Breast epithelium (tissue), 4 donors: ENCODE data around the gene CHTF18. TPM values are rescaled to one million over a fixed set of nuclear protein-coding genes. Genes with fewer than 3 reads are reported as not detected.

Source experiments
- DNase-seq, 2 donors: peaks; one replicate each; pipeline ENCODE4 v3.0.0-alpha.2; 2019; ENCODE audit warnings: low spot score in 2 of 2
- H3K27ac ChIP-seq, 2 donors: fragments of 200-600 bp; sonication (generic) in 1 of 2; one replicate each; pipeline ENCODE4 v1.5.1; 2016 to 2019; ENCODE audit warnings: mild to moderate bottlenecking in 1 of 2
- H3K27me3 ChIP-seq, 2 donors: fragments of 200-600 bp; sonication (generic) in 1 of 2; one replicate each; pipeline versions ENCODE4 v1.5.1 to v1.6.0; 2017 to 2019; ENCODE audit warnings: control low read depth in 1 of 2, mild to moderate bottlenecking in 1 of 2
- H3K36me3 ChIP-seq: fragments of 200-600 bp; one replicate; pipeline ENCODE4 v1.5.1; 2019
- H3K4me1 ChIP-seq, 2 donors: fragments of 200-600 bp; sonication (generic); one replicate each; pipeline ENCODE4 v1.5.1; 2016 to 2019; ENCODE audit warnings: control low read depth in 1 of 2
- H3K4me3 ChIP-seq, 3 donors: fragments of 200-600 bp; sonication (generic); 1 replicate in 2 of 3; 2 replicates in 1 of 3; pipeline ENCODE4 v1.5.1; 2016 to 2019; ENCODE audit warnings: mild to moderate bottlenecking in 3 of 3, moderate library complexity in 2 of 3
- H3K9me3 ChIP-seq, 2 donors: fragments of 200-600 bp; sonication (generic) in 1 of 2; one replicate each; pipeline ENCODE4 v1.5.1; 2016 to 2019; ENCODE audit warnings: control low read depth in 1 of 2
- POLR2A ChIP-seq: fragments of 450-650 bp; IDR thresholded peaks from one replicate; pipeline ENCODE4 v1.6.1; 2016; ENCODE audit warnings: antibody characterized with exemption, mild to moderate bottlenecking, moderate library complexity
- POLR2AphosphoS5 ChIP-seq, 3 donors: sonication (generic); formaldehyde crosslinking; IDR thresholded peaks; one replicate each; pipeline ENCODE4 v1.6.1; 2017; ENCODE audit warnings: antibody characterized with exemption in 3 of 3
- intact Hi-C: fragments of 100-400 bp; cut with DNase I; formaldehyde crosslinking; loops from one replicate; pipeline ENCODE4 v1.15.1; 2023; ENCODE audit warnings: low total_unique reads
- total RNA-seq, 3 donors: library from RNA; depleted of rRNA; stranded (reverse); fragments of >200 nt; gene quantifications; one replicate each; pipeline ENCODE4 v1.1.0, GENCODE V29; 2016
- TF ChIP-seq, protein P1 (sequence below), 3 donors: fragments of 450-650 bp; IDR thresholded peaks; one replicate each; pipeline ENCODE4 v1.5.1; 2016 to 2017; ENCODE audit warnings: antibody characterized with exemption in 3 of 3, mild to moderate bottlenecking in 3 of 3, moderate library complexity in 3 of 3

The CHTF18 gene
- total RNA-seq, 3 donors from 2014 or later, result 12.6 to 15.5 (median 13.1) TPM

DNA sequence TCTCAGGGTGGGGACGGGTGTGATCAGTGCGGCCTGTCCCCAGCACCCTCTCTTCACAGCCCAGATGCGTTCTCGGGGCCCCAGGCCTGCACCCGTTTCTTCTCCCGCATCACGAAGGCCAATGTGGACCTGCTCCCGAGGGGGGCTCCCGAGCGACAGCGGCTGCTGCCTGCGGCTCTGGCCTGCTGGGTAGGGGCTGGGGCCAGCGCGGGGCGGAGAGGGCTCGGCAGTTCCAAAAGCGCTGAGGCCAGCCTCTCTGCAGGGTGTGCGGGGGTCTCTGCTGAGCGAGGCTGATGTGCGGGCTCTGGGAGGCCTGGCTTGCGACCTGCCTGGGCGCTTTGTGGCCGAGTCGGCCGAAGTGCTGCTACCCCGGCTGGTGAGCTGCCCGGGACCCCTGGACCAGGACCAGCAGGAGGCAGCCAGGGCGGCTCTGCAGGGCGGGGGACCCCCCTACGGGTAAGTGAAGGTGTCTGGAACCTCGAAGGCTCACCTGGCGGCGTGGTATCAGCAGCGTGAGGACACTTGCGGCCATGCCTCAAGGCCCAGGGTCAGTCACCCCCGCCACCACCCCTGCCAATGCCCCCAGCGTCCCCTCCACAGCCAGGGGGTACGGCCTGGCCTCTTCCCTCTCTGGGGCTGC is 23.5 kb upstream of the CHTF18 start:
- Histone ChIP-seq H3K9me3 (no peaks in the 10 kb centered on the region), H3K36me3 (no peaks in the 10 kb centered on the region), H3K27me3 (peaks cover 1 to 58% of the 10 kb centered on the region in 2 donors), H3K27ac (no peak overlapping the region), H3K4me3 (no peak overlapping the region), H3K4me1 (no peaks in the 10 kb centered on the region)
- DNase-seq, result no peak
- intact Hi-C loops, result no loop called here
- no peak for TF ChIP-seq POLR2AphosphoS5 (IDR thresholded peaks at IDR 0.05)
- TF ChIP-seq POLR2A, result no peak
- TF ChIP-seq, protein P1, sequence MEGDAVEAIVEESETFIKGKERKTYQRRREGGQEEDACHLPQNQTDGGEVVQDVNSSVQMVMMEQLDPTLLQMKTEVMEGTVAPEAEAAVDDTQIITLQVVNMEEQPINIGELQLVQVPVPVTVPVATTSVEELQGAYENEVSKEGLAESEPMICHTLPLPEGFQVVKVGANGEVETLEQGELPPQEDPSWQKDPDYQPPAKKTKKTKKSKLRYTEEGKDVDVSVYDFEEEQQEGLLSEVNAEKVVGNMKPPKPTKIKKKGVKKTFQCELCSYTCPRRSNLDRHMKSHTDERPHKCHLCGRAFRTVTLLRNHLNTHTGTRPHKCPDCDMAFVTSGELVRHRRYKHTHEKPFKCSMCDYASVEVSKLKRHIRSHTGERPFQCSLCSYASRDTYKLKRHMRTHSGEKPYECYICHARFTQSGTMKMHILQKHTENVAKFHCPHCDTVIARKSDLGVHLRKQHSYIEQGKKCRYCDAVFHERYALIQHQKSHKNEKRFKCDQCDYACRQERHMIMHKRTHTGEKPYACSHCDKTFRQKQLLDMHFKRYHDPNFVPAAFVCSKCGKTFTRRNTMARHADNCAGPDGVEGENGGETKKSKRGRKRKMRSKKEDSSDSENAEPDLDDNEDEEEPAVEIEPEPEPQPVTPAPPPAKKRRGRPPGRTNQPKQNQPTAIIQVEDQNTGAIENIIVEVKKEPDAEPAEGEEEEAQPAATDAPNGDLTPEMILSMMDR (IDR thresholded peaks at IDR 0.05), result no peak

DNA sequence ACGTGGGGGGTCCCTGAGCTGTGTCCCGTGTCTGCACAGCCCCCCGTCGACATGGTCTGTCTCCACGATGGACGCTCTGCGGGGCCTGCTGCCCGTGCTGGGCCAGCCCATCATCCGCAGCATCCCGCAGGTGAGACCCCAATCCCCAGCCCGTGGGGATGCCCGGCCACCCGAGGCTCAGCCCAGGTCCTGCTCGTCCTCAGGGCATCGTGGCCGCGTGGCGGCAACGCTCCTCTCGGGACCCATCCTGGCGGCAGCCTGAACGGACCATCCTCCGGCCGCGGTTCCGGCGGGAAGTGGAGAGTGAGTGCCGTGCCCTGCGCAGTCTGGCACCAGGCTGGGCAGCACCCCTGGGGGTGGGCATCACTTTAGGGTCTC is 22.9 kb upstream of the CHTF18 start:
- Histone ChIP-seq H3K4me1 (no peaks in the 10 kb centered on the region), H3K4me3 (no peak overlapping the region), H3K9me3 (no peaks in the 10 kb centered on the region), H3K27ac (no peak overlapping the region), H3K36me3 (no peaks in the 10 kb centered on the region), H3K27me3 (peaks cover 3 to 59% of the 10 kb centered on the region in 2 donors)
- no peak for DNase-seq
- no peak for TF ChIP-seq POLR2AphosphoS5 (IDR thresholded peaks at IDR 0.05)
- TF ChIP-seq, protein P1 (IDR thresholded peaks at IDR 0.05), result no peak
- no peak for TF ChIP-seq POLR2A
- intact Hi-C loops, result no loop called here

DNA sequence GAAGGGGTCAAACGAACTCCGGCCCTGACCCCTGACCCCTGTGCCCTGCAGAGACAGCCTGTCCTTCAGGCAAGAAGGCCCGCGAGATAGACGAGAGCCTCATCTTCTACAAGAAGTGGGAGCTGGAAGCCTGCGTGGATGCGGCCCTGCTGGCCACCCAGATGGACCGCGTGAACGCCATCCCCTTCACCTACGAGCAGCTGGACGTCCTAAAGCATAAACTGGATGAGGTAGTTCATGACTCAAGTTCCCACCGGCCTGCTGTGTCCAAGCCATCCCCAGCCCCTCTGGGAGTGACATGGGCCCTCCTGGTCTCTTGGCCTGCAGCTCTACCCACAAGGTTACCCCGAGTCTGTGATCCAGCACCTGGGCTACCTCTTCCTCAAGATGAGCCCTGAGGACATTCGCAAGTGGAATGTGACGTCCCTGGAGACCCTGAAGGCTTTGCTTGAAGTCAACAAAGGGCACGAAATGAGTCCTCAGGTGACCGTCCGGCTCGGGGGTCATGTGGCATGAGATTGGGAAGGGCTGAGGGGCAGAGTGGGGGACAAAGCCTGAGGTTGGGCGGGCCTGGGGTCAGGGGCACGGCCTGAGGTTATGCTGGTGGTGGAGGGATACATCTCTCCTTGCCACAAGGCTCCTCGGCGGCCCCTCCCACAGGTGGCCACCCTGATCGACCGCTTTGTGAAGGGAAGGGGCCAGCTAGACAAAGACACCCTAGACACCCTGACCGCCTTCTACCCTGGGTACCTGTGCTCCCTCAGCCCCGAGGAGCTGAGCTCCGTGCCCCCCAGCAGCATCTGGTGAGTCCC is 22.2 kb upstream of the CHTF18 start:
- Histone ChIP-seq H3K4me1 (no peaks in the 10 kb centered on the region), H3K36me3 (no peaks in the 10 kb centered on the region), H3K9me3 (no peaks in the 10 kb centered on the region), H3K4me3 (no peak overlapping the region), H3K27ac (no peak overlapping the region), H3K27me3 (peaks cover 3 to 54% of the 10 kb centered on the region in 2 donors)
- no peak for DNase-seq
- TF ChIP-seq POLR2AphosphoS5 (IDR thresholded peaks at IDR 0.05), result no peak
- TF ChIP-seq POLR2A, result no peak
- TF ChIP-seq, protein P1 (IDR thresholded peaks at IDR 0.05), result no peak
- intact Hi-C loops, result no loop called here

DNA sequence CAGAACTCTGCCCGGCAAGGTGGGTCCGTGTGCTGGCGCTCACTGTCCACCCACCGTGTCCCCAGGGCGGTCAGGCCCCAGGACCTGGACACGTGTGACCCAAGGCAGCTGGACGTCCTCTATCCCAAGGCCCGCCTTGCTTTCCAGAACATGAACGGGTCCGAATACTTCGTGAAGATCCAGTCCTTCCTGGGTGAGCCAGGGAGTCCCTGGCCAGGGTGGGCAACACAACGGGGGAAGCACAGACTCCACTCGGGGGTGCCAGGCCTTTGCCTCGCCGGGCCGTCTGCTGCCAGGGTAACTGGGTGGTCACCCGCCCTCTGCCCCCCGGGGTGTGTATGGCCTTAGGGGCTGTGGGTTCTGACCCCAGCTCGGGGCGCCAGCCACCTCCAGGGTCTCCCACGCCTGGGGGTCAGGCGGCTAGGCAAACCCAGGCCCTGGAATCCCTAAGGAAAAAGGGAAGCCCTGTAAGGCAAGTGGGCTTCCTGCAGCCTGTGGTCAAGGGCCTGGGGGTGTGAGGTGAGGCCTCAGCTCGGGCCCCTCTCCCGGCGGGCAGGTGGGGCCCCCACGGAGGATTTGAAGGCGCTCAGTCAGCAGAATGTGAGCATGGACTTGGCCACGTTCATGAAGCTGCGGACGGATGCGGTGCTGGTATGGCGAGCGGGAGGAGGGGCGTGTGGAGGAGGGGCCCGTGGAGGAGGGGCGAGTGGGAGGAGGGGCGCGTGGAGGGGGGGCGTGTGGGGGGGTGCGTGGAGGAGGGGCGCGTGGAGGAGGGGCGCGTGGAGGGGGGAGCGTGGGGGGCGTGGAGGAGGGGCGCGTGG is 21.4 kb upstream of the CHTF18 start:
- intact Hi-C loops, result no loop called here
- no peaks in the 10 kb centered on the region for H3K9me3 ChIP-seq
- no peak for DNase-seq
- H3K36me3 ChIP-seq, result no peaks in the 10 kb centered on the region
- no peak for TF ChIP-seq POLR2A
- TF ChIP-seq POLR2AphosphoS5 (IDR thresholded peaks at IDR 0.05), result no peak
- H3K4me1 ChIP-seq, result no peaks in the 10 kb centered on the region
- H3K27me3 ChIP-seq, result peaks cover 3 to 48% of the 10 kb centered on the region in 2 donors
- no peak overlapping the region for H3K27ac ChIP-seq
- H3K4me3 ChIP-seq, result no peak overlapping the region

DNA sequence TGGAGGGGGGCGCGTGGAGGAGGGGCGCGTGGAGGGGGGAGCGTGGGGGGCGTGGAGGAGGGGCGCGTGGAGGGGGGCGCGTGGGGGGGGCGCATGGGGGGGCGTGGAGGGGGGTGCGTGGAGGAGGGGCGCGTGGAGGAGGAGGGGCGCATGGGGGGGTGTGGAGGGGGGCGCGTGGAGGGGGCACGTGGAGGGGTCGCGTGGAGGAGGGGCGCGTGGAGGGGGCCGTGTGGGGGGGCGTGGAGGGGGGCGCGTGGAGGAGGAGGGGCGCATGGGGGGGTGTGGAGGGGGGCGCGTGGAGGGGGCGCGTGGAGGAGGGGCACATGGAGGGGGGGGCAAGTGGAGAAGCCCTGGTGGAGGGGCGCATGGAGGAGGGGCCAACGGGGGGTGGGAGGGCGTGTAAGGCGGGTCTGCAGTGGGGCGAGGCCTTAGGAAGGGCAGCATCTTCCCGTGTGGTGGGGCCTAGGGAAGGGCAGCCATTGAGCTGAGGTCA is 20.6 kb upstream of the CHTF18 start:
- Histone ChIP-seq H3K27me3 (peaks cover 3 to 41% of the 10 kb centered on the region in 2 donors), H3K27ac (no peak overlapping the region), H3K9me3 (no peaks in the 10 kb centered on the region), H3K36me3 (no peaks in the 10 kb centered on the region), H3K4me3 (no peak overlapping the region), H3K4me1 (no peaks in the 10 kb centered on the region)
- TF ChIP-seq, protein P1 (IDR thresholded peaks at IDR 0.05), result no peak
- DNase-seq, result no peak
- intact Hi-C loops, result no loop called here
